SK-MEL-5 (cell line): ENCODE results near the gene FAM236B. TPM values are rescaled to one million over a fixed set of nuclear protein-coding genes. Genes with fewer than 3 reads are reported as not detected.

ENCODE experiments used
- small RNA-seq, 2 experiments: library from RNA; depleted of rRNA; stranded (forward); fragments of <200 nt; gene quantifications; one replicate each; pipeline ENCODE3, GENCODE V24; 2014
- total RNA-seq: library from RNA; depleted of rRNA; stranded (reverse); fragments of >200 nt; shearing (Covaris generic); gene quantifications from 2 replicates; pipeline ENCODE4 v1.2.3, GENCODE V29; 2014; rRNA removed

Gene FAM236B
- total RNA-seq, 1 experiment from 2014 or later, result not detected

Small RNA genes lying within 50 kb of the gene (small RNA-seq; reads per million reads assigned to genes)
- 0 to 0.14 reads per million in 2 experiments for gene RNU1-112P

Other genes with a start within 250 kb of the FAM236B start
- gene HDAC8, start 209.8 kb downstream of the FAM236B start, total RNA-seq, result 23.0 and 27.1 TPM in 2 replicates
- gene PHKA1, start 68.4 kb downstream of the FAM236B start, total RNA-seq, result 4.0 and 4.1 TPM in 2 replicates
- gene DMRTC1B, start 5.8 kb downstream of the FAM236B start, total RNA-seq, result not detected in 2 replicates
- not detected in 2 replicates for gene FAM236D, start 25.6 kb upstream of the FAM236B start, total RNA-seq
- not detected in 2 replicates for gene FAM236C, start 130.0 kb upstream of the FAM236B start, total RNA-seq
- gene FAM236A, start 155.5 kb upstream of the FAM236B start, total RNA-seq, result not detected in 2 replicates
- not detected in 2 replicates for gene DMRTC1, start 161.2 kb upstream of the FAM236B start, total RNA-seq
- not detected in 2 replicates for gene PABPC1L2B, start 220.3 kb upstream of the FAM236B start, total RNA-seq